HG03159 (cell line): ENCODE measurements around the gene CCDC92B.
"Not testable (repeated sequence)": the region's sequence is repeated elsewhere in the genome, so short reads cannot be mapped to it uniquely, and the experiment has no call there.

Experiments
- ATAC-seq: cut with Tn5 transposase; IDR thresholded peaks from one replicate; pipeline ENCODE4 v1.9.1; 2021; ENCODE audit warnings: mild to moderate bottlenecking, moderate library complexity; ENCODE audit not compliant: unreplicated experiment

CCDC92B gene

DNA sequence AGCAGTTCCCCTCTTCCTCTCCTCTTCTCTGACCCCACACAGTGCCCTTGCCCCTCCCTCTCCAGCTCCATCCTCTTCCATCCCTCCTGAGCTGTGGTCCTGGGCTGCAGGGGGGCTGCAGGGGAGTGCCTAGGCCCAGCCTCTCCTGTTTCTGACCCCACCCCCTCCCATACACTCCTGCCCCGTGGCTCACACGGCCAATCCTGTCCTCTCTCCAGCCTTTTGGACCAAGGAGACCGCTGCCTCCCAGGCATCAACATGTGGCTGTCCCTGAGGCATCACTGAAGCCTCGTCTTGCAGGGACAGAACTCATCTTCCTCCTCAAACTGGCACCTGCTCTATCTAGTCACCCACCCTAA, 44.6 kb downstream of the CCDC92B start:
- no peak for ATAC-seq

DNA sequence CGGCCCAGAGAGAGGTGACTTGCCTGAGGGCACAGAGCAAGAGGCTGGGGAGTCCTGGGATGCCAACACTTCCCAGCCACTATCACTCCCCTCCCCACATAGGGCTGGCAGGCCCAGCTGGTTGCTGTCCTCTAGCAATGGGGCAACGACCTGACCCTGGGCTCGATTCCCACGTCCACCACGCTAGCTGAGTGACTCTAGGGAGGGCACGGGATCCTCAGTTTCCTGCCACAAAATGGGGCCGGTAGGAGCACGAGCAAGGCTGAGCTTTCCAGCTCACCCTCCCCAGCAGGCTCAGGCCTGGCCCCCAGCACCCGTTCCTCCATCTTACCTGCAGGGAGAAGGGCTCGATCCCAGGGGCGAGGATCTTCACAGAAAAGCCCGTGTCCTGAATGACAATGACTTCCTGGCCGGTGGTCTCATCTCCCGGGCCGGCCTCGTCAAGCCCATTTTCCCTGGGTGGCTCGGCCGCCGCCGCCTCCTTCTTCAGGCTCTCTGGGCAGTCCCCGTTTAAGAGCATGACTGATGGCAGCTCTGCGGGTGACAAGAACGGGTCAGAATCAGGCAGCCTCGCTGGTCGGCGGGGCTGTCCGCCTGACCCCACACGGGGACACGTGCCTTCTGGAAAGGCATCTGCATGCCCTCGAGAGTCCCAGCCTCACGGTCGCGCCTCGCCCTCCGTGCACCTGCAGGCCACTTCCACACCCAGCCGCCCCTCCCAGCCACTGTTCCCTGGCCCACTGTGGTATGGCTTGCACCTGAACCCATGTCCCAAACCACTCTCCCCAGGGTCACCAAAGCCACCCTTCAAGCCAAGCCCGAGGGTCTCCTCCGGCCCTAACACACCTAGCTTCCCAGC, 45.2 kb downstream of the CCDC92B start:
- no peak for ATAC-seq

DNA sequence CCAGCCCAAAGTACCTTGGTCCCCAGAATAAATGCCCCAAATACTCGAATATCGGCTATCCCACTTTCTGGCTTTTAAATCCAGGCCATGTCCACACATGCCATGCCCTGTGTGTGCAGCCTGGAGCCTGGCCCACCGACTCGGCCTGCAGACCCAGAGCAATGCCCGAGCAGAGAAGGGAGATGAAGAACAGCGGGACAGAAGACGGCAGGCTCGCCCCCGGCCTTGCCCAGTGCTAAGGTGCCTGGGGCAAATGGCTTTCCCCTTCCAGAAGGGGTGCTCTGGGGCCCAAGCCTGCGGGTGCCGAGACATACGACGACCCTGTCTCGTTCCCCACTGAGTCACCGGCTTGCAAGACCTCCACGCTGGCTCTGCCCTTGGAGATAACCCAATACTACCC, 45.8 kb downstream of the CCDC92B start:
- ATAC-seq, result no peak

DNA sequence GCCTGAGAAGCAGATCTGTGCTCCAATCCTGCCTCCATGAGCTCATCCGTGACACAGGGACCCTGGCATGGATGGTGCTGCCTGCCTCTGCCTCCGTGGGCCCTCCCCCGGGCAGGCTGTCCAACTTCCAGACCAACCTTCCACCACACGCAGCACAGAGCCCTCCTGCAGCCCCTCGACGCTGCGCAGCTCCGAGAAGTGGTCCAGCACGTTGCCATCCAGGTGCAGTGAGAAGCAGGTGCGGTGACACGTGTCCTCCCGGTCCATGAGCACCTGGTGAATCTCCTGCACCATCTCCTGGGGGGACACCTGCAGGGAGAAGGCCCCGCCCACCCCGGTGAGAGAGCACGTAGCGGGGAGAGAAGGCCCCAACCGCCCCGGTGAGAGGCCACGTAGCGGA, 46.3 kb downstream of the CCDC92B start:
- no peak for ATAC-seq

DNA sequence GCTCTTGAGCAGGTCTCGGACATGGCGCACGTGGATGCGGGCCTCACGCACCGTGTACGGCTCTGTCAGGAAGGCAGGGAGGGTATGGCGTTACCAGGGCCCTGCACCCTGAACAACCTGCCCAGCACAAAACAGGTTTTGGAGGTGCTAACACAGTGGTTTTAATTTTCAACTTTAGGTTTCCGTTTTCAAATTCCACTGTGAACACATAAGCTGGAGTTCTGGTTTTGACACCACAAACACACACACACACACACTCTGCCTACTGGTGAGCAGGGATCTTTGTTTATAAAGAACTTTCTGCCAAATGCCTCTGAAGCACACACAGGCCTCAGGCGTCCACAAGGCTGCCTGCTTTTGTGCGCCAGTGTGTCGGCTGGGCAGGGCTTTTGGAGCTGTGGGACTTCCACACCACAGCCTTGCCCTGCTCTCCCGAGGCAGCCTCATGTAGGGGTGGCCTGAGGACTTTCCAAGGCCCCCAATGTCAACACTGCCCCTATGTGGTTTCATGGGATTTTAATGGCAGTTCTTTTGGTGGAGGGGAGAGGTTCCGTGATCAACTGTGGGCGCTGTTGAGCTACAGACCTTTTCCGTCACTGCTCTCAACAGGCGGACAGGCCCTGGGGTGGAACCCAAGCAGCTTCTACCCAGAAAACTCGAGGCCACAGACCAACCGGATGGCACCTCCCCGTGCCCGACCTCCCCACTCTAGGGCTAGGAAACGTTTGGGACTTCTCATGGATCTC, 47.3 kb downstream of the CCDC92B start:
- no peak for ATAC-seq

DNA sequence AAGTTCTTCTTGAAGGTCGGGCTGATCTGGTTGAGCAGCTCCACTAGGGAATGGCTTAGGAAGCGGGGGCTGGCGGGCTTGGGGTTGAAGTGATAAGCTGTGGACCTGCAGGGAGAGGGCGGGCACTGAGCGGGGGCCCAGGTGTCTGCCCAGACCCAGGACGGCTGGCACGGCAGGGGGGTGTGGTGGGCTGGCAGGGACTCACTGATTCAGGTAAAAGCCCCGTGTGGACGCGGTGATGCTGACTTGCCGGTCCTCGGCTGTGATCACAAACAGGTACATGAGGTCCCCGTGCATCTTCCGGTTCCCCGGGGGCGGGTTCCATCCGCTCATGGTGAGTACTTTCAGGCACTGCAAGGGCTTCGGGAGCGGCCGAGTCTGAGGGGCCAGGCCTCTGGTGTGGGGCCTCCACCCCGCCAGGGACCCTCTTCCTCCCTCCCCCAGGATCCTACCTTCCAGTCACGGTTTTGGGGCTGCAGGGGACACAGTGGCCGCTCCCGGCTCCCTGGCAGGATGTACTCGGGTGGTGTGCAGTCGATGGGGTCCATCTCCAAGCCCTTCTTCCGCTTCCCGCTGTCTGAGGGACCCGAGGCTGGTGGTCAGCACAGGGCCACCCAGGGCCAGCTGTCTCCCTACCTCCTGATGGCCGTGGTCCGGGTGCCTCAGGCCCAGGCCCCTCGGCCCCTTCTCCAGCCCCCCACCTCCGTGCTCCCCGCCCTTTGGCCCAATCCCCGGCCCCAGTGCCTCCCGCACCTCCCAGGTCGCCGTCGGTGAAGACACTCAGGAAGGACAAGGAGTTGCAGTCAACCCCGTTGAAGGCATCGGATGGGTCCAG, 48.1 kb downstream of the CCDC92B start:
- ATAC-seq, result no peak

DNA sequence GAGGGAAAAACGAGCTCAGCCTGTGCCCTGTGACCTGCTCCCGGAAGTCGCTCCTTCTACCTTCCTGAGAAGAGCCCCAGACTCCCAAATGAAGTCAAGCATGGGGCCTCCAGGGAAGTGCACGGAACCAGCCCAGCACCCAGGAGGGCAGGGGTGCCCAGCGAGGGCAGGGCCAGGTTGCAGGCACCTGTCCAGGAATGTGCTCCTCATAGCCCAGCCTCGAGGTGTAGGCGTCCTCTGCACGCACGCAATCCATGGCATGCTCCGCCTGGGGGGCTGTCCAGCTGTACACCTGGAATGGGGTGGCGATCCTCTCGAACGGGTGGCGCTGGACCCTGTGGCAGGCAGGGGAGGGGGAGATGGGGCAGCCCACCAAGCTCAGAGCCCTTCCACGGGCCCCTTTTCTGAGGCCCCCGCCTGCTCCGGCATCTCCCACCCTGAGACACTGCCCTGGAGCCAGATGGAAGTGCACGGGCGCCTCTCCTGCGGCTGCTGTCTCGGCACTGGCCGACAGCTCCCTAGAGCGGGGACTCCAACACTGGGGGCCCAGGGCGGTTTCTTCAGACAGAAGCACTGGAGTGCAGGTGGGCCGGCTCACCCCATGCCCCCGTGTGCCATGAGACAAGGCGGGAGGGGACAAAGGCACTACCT, 48.8 kb downstream of the CCDC92B start:
- ATAC-seq, result no peak

DNA sequence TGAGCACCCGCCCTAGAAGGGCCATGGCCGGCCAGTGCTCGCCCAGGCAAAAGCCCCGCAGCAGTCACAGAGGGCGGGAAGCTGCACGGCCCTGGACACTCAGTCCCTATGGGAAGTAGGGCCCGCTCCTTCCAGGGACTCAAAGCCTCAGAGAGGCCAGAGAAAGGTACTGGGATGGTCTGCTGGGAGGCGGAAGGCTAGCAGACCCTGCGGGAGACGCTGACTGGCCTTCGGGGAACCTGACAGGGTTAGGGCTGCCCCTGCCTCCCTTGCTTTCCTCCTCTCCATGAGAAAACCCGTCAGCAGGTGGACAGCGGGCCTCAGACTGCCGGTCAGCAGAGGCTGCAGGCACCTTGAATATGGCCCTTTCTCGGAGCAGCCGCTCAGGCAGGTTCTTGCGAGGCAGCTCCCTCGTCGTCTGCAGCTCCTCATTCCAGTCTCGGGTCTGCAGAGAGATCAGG, 49.4 kb downstream of the CCDC92B start:
- no peak for ATAC-seq

DNA sequence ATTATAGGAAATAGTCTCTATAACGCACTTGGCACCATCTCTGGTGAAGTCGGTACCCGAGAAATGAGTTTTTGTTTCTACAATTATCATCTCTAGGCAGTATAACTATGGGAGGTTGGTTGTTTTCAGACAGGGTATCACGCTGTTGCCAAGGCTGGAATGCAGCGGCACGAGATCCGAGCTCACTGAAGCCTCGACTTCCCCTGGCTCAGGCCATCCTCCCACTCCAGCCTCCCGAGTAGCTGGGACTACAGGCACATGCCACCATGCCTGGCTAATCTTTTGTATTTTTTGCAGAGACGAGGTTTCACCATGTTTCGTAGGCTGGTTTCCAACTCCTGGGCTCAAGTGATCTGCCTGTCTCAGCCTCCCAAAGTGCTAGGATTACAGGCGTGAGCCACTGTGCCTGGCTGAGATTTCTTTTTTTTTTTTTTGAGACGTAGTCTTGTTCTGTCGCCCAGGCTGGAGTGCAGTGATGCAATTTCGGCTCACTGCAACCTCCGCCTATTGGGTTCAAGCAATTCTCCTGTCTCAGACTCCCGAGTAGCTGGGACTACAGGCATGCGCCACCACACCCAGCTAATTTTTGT, 50.1 kb downstream of the CCDC92B start:
- ATAC-seq, result not testable (repeated sequence)

DNA sequence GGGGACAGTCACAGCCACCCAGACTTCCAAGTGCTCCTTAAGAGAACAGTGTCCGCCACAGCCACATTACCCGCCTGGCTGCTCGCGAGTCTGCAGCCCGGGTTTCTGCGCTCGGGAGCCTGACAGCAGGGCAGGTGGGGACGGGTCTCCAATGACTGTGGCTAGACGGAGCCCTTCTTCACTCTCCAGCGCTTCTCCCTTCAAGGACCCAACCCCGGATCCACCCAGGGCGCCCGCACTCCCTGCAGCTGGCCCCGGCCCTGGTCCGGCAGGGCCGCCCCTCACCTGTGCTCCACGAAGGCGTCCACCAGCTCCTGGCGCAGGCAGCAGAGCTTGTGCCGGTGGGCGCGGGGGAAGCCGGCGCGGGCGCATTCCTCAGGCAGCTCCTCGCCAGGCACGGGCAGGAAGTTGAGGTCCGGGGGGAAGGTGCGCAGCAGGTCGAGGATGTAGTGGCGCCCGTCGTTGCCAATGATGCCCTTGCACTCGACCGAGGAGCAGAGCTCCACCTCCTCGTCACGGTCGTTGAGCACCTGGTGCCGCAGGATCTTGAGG, 51.8 kb downstream of the CCDC92B start:
- ATAC-seq, result no peak

DNA sequence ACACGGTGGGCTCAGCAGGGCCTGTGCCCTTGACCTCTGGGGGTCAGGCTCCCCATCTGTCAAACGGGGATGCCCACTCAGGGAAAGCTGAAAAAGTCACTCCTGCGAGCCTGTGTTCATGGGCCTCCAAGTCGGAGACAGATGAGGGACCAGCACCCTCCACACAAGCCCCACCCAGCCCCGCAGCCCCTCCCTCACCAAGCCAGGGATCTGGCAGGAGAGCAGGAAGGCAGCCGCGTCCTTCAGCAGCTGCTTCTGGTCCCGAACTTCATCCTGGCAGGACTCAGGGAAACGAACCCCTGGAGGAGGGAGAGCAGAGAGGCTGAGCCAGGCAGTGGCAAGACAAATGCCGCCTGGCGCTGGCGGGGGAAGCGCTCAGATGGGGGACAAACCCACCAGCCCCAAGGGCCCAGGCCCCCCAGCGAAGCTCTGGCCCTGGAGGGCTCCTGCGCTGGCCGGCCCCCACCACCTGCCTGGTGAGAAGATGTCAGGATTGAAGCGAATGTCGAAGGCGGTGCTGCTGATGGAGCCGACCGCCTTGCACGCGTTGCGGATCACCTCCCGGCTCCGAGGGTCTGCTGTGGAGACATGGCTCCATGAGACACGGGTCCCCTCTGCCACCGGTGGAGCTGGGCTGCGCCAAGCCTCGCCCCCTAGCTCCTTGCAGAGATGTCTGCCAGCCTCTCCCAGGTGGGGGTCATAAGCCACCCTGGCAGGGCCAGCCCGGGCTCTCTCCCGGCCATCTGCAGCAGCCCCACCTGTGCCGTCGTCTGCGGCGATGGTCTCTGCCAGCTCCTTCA, 53.3 kb downstream of the CCDC92B start:
- ATAC-seq, result no peak

DNA sequence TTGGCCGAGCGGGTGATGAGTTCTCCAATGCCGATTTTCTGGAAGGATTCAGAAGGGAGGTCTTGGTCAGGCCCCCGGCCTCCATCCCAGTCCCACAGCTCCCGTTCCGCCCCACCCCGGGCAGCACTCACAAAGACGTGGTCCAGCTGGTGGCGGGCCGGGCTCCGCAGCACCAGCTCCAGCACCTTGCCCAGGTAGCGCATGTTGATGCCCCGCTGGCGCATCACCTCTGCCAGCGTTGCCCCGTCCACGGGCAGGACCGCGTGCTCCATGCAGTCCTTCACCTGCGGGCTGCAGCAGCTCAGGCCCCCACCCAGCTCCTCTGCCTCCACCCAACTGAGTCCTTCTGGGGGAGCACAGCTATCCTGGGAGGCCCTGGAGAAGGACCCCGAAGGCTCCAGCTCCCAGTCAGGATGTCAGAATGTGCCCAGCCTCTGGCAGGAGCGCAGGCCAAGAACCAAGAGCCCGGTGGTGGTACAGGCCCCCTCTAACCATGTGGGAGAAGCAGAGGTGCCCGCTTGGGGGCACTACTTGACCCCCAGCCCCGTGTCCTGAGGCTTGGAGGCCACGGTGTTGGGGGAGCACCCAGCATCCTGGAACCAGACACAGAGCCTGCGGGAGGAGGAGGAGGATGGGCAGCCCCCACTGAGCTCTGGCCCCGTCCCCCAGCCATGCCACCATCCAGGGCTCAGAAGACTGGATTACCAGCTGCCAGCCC, 54.0 kb downstream of the CCDC92B start:
- ATAC-seq, result no peak

DNA sequence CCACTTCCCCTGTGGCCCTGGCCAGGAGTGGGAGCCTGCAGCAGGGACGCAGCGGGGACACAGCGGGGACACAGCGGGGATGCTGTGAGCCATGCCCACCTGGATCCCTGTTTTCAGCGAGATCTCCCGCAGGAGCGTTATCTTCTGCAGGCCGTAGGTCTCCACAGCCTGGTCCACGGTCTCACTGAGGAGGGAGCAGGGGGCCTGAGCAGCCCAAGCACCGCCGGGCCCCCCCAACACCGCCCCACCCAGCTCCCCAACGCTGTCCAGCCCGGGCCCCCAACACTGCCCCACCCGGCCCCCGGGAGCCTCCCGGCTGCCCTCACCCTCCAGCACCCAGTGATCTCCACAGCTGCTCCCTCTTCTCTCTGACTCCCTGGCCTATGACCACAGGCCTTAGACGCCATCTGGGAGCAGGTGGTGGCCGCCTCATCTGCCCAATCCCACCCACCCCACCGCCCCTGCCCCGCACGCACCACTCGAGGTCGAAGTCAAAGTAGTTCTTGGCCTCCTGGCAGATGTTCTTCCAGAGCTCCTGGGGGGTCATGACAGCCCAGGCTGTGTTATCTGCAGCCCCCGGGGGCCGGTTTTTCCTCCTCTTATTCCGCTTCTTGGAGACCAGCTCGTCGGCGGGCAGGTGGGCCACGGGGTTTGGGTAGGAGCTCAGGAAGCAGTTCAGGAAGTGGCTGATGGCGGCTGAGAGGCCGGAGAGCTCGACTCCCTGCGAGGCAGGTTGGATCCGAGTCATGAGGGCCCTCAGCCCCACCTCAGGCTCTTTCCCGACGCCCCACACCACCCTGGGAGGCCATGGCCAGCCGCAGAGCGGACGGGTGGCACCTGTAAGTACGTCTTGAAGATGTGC, 54.8 kb downstream of the CCDC92B start:
- ATAC-seq, result no peak

DNA sequence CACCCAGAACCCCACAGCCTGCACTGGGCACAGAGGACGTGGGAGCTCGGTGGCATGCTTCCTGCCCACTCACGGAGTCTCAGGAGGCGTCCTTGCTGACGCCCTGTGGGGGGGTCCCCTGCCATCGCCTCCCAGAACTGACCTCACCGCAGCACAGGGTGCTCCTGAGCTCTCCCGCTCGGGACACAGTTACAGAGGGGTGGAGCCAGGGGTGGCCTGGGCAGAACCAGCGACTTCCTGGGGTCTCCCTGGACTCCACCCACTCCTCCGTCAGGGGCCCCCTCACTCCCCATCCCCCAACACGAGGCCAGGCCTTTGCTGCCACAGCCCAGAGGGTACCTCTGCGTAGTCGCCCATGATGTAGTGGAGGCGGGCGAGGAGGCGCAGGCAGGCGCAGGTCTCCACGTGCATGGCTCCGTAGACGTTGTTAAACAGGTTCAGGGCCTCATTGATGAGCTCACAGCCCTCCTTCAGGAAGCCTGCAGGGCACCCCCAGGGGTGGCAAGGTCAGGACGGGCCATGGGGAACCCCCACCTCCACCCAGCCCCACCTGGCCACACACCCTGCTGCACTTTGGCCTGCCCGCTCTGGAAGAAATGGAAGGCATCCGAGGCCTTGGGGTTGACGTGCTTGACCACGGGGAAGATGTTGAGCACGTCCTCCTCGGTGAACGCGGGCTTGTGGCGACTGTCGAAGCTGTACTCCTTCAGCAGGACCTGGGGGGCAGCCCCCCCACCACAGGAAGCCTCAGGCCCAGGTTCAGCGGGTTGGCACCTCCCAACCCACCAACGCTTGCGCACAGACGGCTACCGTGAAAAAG, 55.7 kb downstream of the CCDC92B start:
- ATAC-seq, result no peak

DNA sequence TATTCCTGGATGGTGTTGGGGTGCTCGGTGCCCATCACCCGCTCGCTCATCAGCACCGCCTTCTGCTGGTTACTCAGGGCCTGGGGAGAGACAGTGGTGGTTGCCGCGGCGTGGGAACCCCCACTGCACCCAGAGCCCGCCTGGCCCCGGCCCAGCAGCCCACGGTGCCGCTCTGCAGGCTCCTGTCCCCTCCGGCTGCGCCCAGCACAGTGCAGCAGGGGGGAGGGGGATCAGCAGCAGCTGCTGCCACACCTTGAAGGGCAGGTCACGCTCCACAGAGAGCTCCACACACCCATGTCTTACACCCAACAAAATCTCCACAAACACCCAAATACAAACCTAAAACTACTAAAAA, 56.7 kb downstream of the CCDC92B start:
- no peak for ATAC-seq

DNA sequence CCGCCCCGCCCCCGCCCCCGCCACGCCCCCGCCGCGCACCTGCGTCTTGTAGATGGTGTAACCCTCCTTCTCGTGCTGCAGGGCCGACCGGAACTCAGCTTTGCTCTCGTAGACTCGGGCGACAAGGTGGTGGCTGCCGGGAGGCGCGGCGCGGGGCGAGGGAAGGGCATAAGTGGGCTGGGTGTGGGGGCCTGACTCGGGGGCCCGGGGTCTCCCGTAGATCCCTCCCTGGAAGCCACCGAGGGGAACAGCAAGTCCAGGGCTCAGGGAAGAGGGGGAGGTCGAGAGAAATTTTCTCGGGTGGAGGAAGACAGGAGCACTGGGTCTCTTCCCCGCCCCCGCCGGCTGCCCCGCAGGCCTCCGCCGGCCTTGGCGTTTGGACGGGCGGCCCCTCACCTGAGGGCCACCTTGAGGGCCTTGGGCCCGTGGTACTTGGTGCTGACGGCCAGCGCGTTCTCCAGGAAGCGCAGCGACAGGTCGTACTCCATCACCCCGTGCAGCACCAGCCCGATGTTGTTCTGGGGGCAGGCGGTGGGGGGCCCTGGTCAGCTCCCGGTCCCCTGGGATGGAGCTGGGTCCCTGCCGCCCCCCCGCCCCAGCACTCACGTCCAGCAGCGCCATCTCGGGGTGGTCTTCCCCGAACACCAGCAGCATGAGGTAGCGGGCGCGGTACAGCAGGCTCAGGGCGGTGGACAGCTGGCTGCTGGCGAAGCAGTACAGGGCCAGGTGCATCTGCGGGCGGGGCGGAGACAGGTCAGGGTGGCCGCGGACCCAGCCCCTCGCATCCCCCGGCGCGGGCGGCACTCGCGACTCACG, 57.3 kb downstream of the CCDC92B start:
- no peak for ATAC-seq
